OCI-LY1 (cell line): ENCODE results near the gene RNF144B.

ENCODE experiments used
- EZH2 ChIP-seq: fragments of 200-600 bp; sonication (generic), shearing (Covaris generic); IDR thresholded peaks from 2 replicates; pipeline ENCODE4 v1.8.0; 2017; ENCODE audit warnings: borderline replicate concordance, mixed run types, mild to moderate bottlenecking, antibody characterized with exemption, low read length, moderate library complexity, mixed read lengths
- TF ChIP-seq, protein P1 (sequence below): fragments of 200-600 bp; sonication (generic), shearing (Covaris generic); IDR thresholded peaks from 2 replicates; pipeline ENCODE4 v1.5.1; 2017; ENCODE audit warnings: mild to moderate bottlenecking, antibody characterized with exemption, low read length, moderate library complexity, mixed read lengths

DNA sequence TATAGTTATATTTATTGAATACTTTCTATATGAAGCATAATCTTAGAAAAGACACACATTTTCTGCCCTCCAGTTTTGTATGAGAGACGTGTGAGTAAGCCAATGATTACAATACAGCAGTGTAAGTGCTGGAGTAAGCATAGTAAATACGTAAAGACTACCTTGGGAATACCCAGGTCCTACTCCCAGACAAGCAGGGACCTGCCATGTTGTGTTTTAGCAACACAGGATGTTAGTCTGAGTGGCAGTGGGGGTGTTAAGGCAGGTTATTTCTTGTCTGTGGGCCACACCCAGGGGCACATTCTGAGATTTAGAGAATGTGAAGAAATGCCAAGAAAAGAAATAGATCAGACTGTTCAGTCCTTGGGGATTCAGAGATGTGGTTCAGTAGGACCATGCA is 34.3 kb upstream of the RNF144B start:
- TF ChIP-seq, protein P1, sequence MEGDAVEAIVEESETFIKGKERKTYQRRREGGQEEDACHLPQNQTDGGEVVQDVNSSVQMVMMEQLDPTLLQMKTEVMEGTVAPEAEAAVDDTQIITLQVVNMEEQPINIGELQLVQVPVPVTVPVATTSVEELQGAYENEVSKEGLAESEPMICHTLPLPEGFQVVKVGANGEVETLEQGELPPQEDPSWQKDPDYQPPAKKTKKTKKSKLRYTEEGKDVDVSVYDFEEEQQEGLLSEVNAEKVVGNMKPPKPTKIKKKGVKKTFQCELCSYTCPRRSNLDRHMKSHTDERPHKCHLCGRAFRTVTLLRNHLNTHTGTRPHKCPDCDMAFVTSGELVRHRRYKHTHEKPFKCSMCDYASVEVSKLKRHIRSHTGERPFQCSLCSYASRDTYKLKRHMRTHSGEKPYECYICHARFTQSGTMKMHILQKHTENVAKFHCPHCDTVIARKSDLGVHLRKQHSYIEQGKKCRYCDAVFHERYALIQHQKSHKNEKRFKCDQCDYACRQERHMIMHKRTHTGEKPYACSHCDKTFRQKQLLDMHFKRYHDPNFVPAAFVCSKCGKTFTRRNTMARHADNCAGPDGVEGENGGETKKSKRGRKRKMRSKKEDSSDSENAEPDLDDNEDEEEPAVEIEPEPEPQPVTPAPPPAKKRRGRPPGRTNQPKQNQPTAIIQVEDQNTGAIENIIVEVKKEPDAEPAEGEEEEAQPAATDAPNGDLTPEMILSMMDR, result no peak
- TF ChIP-seq EZH2, result no peak
